G401.6 (cell line): ENCODE data around the gene GSC.
"Not testable (repeated sequence)": the region's sequence is repeated elsewhere in the genome, so short reads cannot be mapped to it uniquely, and the experiment has no call there.

Experiments used
- FAIRE-seq: peaks from 2 replicates; lab custom pipeline; 2012; peaks lifted over from hg19 to GRCh38; lab: Jason Lieb, UNC

GSC gene

GRCh38 chr14:94746131-94746530, 23.8 kb downstream of the GSC start:
- FAIRE-seq: no peak

- no peak for FAIRE-seq
These were observed 31.2 kb downstream of the GSC start for GRCh38 chr14:94738751-94739150.

GRCh38 chr14:94738097-94738496, 31.8 kb downstream of the GSC start:
- no peak for FAIRE-seq

- FAIRE-seq: no peak
These were observed 41.0 kb downstream of the GSC start for GRCh38 chr14:94728950-94729349.

- not testable (repeated sequence) for FAIRE-seq
These were observed 41.5 kb downstream of the GSC start for GRCh38 chr14:94728440-94728839.

GRCh38 chr14:94726649-94727048, 43.3 kb downstream of the GSC start:
- FAIRE-seq: not testable (repeated sequence)

GRCh38 chr14:94724993-94725392, 44.9 kb downstream of the GSC start:
- no peak for FAIRE-seq

- FAIRE-seq: no peak
These were observed 47.5 kb downstream of the GSC start for GRCh38 chr14:94722397-94722796.
